BLaER1 (cell line): ENCODE data around the gene S100A8.
A peak's percentile ranks its signal among the peaks of the same experiment; 100 is the strongest.

Experiments used
- H3K27ac ChIP-seq: shearing (Covaris generic); formaldehyde crosslinking; 2 replicates; pipeline ENCODE4 v1.8.1; 2022
- H3K27me3 ChIP-seq: shearing (Covaris generic); formaldehyde crosslinking; 2 replicates; pipeline ENCODE4 v1.8.1; 2022
- H3K36me3 ChIP-seq: shearing (Covaris generic); formaldehyde crosslinking; 2 replicates; pipeline ENCODE4 v1.8.1; 2022
- H3K4me1 ChIP-seq: shearing (Covaris generic); formaldehyde crosslinking; 2 replicates; pipeline ENCODE4 v1.8.1; 2022
- H3K4me2 ChIP-seq: shearing (Covaris generic); formaldehyde crosslinking; 2 replicates; pipeline ENCODE4 v1.8.1; 2022
- H3K4me3 ChIP-seq: shearing (Covaris generic); formaldehyde crosslinking; 2 replicates; pipeline ENCODE4 v1.8.1; 2022
- H3K9ac ChIP-seq: shearing (Covaris generic); formaldehyde crosslinking; 2 replicates; pipeline ENCODE4 v1.8.1; 2022
- H3K9me3 ChIP-seq: shearing (Covaris generic); formaldehyde crosslinking; 2 replicates; pipeline ENCODE4 v1.8.1; 2022
- H4K20me1 ChIP-seq: shearing (Covaris generic); formaldehyde crosslinking; 2 replicates; pipeline ENCODE4 v1.8.1; 2022
- Cebpa-rat ChIP-seq: shearing (Covaris generic); IDR thresholded peaks from 2 replicates; pipeline ENCODE4 v1.8.1; 2022

The S100A8 gene

DNA sequence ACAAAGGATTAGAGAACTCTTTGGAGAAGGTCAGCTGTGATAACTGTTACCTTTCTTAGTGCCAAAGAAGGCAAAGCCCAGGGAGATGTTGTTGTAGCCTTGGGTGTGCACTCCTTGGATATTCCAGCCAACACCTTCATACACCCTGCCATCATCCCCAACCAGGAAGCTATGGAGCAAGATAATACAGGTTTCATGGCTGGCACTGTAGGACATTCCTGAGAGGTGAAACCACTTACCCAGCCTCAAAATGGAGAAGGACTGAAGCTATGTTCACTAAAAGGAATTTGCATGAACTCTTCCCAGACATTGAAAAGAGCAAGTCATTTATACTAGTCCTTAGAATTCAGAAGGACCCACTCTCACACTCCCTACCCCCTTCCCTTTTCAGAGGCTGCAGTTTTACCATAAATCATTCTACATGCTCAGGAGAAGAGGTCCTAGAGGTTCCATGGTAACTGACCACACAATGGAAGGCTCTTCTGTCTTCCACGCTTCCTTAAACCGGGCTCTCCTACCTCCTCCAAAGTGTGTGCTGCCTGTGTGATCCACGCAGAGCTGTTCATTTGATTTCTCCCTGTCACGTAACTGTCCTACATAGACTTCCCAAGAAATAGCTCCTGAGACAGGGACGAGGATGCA, 47.7 kb downstream of the S100A8 start:
- H3K36me3 ChIP-seq: no peaks in the 10 kb centered on the region
- H3K9me3 ChIP-seq: no peaks in the 10 kb centered on the region
- peaks cover 9% of the 10 kb centered on the region for H4K20me1 ChIP-seq
- 0 out of 2 replicates have a peak, but pooled peaks cover 6% of the 10 kb centered on the region for H3K27me3 ChIP-seq
- no peak for TF ChIP-seq Cebpa-rat
- H3K9ac ChIP-seq: peak overlapping the region; percentile 40; the same call in 1 of the 2 replicates
- no peak overlapping the region for H3K27ac ChIP-seq
- no peak overlapping the region for H3K4me3 ChIP-seq
- peak overlapping the region; percentile 89 for H3K4me2 ChIP-seq
- peaks cover 85% of the 10 kb centered on the region for H3K4me1 ChIP-seq

DNA sequence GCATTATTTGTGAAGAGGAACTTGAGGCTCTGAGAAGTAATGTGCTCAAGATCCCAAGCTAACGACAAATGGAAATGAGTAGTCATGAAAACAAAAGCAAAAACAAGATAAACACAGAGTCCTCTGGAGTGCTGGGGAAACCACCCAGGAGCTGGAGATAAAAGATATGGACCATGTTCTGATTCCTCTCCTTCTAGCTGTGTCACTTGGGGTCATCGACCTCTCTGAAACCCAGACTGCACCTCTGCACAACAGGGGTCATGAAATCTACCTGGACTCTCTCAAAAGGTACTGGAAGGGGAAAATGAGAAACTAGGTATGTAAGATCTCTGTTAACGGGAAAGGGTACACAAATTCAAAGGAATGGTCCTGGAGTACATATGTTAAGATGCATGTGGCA, 48.7 kb downstream of the S100A8 start:
- Histone ChIP-seq H3K4me3 (no peak overlapping the region), H4K20me1 (peaks cover 9% of the 10 kb centered on the region), H3K36me3 (no peaks in the 10 kb centered on the region), H3K27me3 (0 out of 2 replicates have a peak, but pooled peaks cover 4% of the 10 kb centered on the region), H3K27ac (no peak overlapping the region), H3K9me3 (0 out of 2 replicates have a peak, but pooled peaks cover 3% of the 10 kb centered on the region), H3K4me2 (peak overlapping the region; percentile 89), H3K4me1 (peaks cover 87% of the 10 kb centered on the region), H3K9ac (no peak overlapping the region)
- TF ChIP-seq Cebpa-rat: no peak

DNA sequence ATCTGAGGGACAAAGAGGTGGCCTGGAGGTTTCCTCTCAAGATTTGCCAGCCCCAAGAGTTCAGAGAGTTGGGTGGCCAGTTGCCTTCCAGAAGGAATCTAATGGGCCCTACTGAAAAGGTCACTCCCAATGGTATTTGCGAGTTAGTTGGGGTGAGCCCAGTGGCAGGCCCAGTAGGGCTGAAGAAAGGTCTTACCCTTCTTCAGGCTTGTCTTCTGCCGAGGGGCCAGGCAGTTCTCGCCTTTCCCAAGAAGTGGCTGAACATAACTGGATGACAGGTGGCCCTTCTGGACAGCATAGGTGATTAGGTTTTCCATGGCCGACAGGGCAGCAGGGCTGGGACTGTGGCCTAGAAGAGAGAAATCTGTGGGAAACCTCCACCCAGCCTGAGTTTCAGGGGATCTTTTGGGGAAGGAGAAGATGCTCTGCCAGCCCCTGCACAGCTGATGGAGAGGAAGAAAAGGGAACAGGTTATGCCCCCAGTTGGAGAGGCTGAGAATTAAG, 49.4 kb downstream of the S100A8 start:
- H3K27me3 ChIP-seq: 0 out of 2 replicates have a peak, but pooled peaks cover 4% of the 10 kb centered on the region
- no peak overlapping the region for H3K4me3 ChIP-seq
- peaks cover 87% of the 10 kb centered on the region for H3K4me1 ChIP-seq
- TF ChIP-seq Cebpa-rat: no peak
- H4K20me1 ChIP-seq: peaks cover 9% of the 10 kb centered on the region
- H3K9ac ChIP-seq: no peak overlapping the region
- H3K36me3 ChIP-seq: no peaks in the 10 kb centered on the region
- H3K4me2 ChIP-seq: peak overlapping the region; percentile 89
- H3K9me3 ChIP-seq: peaks cover 10% of the 10 kb centered on the region; the same call in 1 of the 2 replicates
- H3K27ac ChIP-seq: no peak overlapping the region

DNA sequence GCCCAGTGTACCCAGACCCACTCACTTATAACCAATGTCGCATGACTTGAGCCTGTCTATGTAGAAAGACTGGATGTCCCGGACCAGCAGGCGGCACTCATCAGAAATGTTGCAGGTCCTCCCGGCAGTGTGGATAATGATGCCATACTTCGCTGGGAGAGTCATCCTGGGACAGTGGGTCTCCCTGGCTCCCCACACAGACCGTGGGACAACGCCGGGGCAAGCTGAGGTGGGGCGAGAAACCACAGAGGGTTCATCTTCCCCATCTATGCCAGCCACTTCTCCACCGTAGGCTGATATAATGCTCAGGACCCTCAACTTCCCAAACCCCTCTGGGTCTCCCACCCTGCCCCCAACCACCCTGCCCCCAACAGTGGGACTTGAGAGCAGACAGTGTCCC, 50.5 kb downstream of the S100A8 start:
- Histone ChIP-seq H4K20me1 (peaks cover 4% of the 10 kb centered on the region), H3K36me3 (no peaks in the 10 kb centered on the region), H3K4me1 (peaks cover 79% of the 10 kb centered on the region), H3K4me2 (peak overlapping the region; percentile 85), H3K27ac (no peak overlapping the region), H3K9ac (no peak overlapping the region), H3K4me3 (no peak overlapping the region), H3K9me3 (peaks cover 15% of the 10 kb centered on the region; the same call in 1 of the 2 replicates), H3K27me3 (0 out of 2 replicates have a peak, but pooled peaks cover 4% of the 10 kb centered on the region)
- no peak for TF ChIP-seq Cebpa-rat
